ENCODE measurements around the gene ZNF141.

ZNF141 gene

DNA sequence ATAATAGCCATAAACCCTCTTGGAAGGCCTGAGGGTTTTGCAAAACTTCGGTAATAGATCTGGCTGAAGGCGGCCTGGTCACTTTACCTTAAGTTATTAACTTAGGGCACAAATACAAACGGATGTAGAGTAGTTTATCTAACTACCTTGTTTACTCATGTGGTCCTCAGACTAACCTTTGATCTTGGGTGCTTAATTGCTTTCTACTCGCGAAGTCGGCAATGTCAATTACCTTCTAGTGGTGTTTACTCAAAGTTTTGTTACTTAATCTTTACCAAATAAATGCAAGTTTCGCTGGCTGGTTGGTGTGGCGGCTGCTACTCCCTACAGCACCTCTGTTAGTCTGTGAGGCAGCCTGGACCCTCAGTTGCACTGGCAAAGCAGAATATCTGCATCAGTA lies 8.9 kb upstream of the ZNF141 start:
- no peak for TF ChIP-seq PAX5 (IDR thresholded peaks at IDR 0.05; ENCODE audit: insufficient read depth, low read length, severe bottlenecking)
- TF ChIP-seq POLR2A (IDR thresholded peaks at IDR 0.05; ENCODE audit: low read depth, low read length), result no peak
- no peak for TF ChIP-seq POU2F2 (IDR thresholded peaks at IDR 0.05; ENCODE audit: low read depth, low read length)
- no peak for TF ChIP-seq POLR2AphosphoS5 (IDR thresholded peaks at IDR 0.05; ENCODE audit: low read depth, low read length)
- TF ChIP-seq SPI1 (IDR thresholded peaks at IDR 0.05; ENCODE audit: low read depth, low read length), result no peak
- TF ChIP-seq TAF1 (IDR thresholded peaks at IDR 0.05; ENCODE audit: low read depth, low read length), result no peak
- no peak for DNase-seq (ENCODE audit: insufficient read length, low spot score)
- no peak for FAIRE-seq

DNA sequence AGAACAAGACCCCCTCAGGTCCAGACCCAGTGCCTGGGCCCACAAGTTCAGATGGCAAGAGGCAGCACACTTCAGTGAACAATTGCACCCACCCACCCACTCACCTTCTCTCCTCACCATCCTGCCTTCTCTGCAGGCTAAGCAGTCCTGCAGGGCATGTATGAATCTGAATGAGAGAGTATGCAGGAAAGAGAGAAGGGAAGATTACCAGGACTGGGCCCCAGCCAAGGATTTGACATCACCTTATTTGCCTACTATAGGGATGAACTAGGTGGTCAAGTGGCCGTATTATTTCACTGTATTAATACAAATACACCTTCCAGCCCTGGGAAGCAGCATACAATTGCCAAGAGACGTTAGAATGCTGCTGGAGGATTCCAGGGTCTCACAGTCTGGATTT lies 2.1 kb upstream of the ZNF141 start:
- TF ChIP-seq POLR2AphosphoS5 (IDR thresholded peaks at IDR 0.05; ENCODE audit: low read depth, low read length) (no peak), POLR2A (IDR thresholded peaks at IDR 0.05; ENCODE audit: low read depth, low read length) (no peak), POU2F2 (IDR thresholded peaks at IDR 0.05; ENCODE audit: low read depth, low read length) (no peak), SPI1 (IDR thresholded peaks at IDR 0.05; ENCODE audit: low read depth, low read length) (no peak), PAX5 (IDR thresholded peaks at IDR 0.05; ENCODE audit: insufficient read depth, low read length, severe bottlenecking) (no peak), TAF1 (IDR thresholded peaks at IDR 0.05; ENCODE audit: low read depth, low read length) (no peak)
- DNase-seq (ENCODE audit: insufficient read length, low spot score) (no peak), FAIRE-seq (no peak)

DNA sequence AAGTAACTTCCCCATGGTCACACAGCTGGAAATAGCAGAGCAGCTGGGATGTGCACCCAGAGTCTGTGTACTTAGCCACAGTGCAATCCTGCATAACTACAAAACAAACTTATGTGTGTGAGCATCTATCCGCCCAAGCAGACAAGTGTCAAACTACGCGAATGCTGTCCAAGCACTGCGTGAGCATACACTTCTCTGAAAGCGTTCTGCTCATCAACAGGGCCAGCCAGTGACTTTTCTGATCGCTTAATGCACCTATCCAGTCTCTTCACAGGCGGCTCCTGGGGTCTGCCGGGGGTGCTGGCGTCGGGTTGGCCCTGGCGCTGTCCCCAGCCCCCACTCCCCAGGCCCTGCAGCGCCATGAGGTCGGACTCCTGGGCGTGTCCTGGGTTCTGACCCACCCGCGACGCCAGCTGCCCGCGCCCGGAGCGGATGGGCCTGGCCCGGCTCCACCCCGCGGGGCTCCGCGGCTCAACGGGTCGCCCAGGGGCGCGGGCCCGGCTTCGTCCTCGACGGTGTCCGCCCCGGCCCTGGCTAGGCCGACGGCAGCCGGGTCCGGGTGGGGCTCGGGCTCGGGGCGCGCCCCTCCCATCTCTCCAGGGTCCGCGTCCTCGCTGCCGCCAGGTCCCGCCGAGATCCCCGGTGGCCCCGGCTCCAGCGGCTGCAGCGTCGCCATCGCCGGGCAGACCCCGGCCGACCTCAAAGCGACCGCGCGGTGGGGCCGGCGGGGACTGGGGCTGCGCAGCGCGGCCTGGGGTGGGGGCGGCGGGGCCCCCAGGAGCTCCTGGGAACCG lies 1.3 kb upstream of the ZNF141 start:
- DNase-seq (ENCODE audit: insufficient read length, low spot score) (peak; percentile 34), FAIRE-seq (peak; percentile 74)
- TF ChIP-seq POLR2AphosphoS5 (IDR thresholded peaks at IDR 0.05; ENCODE audit: low read depth, low read length) (no peak), PAX5 (IDR thresholded peaks at IDR 0.05; ENCODE audit: insufficient read depth, low read length, severe bottlenecking) (no peak), POU2F2 (IDR thresholded peaks at IDR 0.05; ENCODE audit: low read depth, low read length) (no peak), POLR2A (IDR thresholded peaks at IDR 0.05; ENCODE audit: low read depth, low read length) (no peak), SPI1 (IDR thresholded peaks at IDR 0.05; ENCODE audit: low read depth, low read length) (no peak), TAF1 (IDR thresholded peaks at IDR 0.05; ENCODE audit: low read depth, low read length) (no peak)

DNA sequence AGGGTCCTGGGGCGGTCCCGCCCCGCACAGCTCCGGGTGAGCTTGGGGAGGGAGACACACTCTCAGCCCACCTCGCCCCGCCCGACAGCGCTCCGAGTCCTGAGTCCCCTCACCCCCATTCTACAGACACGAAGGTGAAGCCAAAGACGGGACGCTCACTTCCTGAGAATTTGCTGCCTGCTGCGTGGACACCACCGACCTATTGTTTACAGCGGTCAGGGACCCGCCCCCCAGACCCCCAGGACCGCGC lies 796 bp upstream of the ZNF141 start:
- FAIRE-seq, result no peak
- no peak for TF ChIP-seq SPI1 (IDR thresholded peaks at IDR 0.05; ENCODE audit: low read depth, low read length)
- TF ChIP-seq POLR2A (IDR thresholded peaks at IDR 0.05; ENCODE audit: low read depth, low read length), result no peak
- no peak for TF ChIP-seq POLR2AphosphoS5 (IDR thresholded peaks at IDR 0.05; ENCODE audit: low read depth, low read length)
- no peak for TF ChIP-seq PAX5 (IDR thresholded peaks at IDR 0.05; ENCODE audit: insufficient read depth, low read length, severe bottlenecking)
- DNase-seq (ENCODE audit: insufficient read length, low spot score), result no peak

DNA sequence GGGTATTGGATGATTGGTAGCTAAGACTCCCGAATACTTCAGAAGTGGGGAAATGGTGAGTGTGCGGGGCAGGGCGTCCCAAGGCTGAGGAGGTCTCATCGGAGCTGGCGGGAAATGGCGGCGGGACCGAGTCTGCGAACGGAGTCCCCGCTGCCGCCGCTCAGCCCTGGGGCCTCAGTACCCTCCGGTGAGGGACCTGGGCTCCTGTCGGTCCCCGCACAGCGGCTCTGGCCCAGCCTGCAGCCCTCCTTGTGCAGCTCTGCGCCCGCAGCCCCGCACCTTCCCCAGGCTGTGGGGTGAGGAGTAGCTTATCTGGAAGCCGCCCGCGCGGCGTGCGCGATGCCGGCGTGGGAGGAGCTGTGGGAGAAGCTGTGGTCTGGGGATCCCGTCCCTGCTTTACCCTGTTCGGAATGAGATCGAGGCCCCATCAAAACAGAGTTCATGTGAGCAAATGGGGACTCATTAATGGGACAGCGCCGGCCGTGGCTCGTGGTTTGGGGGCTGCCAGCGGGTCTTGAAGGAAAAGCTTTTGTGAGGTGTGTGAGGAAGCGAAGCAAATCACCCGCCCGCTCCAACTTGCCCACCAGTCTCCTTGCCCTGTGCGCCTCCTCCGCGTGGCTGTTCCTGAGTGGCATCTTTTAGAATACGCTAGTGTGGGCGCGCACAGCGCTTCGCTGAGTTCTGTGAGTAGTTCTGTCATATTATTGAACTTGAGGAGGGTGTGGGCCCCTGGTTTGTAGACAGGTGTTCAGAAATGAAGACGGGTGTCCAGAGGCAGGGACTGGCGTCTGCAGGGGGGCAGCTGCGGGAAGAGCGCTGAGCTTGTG lies 531 bp downstream of the ZNF141 start:
- DNase-seq (ENCODE audit: insufficient read length, low spot score), result no peak
- TF ChIP-seq SPI1 (IDR thresholded peaks at IDR 0.05; ENCODE audit: low read depth, low read length) (no peak), POLR2A (IDR thresholded peaks at IDR 0.05; ENCODE audit: low read depth, low read length) (no peak; the same call in 1 of the 2 replicates), POU2F2 (IDR thresholded peaks at IDR 0.05; ENCODE audit: low read depth, low read length) (no peak), TAF1 (IDR thresholded peaks at IDR 0.05; ENCODE audit: low read depth, low read length) (no peak), PAX5 (IDR thresholded peaks at IDR 0.05; ENCODE audit: insufficient read depth, low read length, severe bottlenecking) (no peak), POLR2AphosphoS5 (IDR thresholded peaks at IDR 0.05; ENCODE audit: low read depth, low read length) (no peak)
- peak; percentile 72 for FAIRE-seq

DNA sequence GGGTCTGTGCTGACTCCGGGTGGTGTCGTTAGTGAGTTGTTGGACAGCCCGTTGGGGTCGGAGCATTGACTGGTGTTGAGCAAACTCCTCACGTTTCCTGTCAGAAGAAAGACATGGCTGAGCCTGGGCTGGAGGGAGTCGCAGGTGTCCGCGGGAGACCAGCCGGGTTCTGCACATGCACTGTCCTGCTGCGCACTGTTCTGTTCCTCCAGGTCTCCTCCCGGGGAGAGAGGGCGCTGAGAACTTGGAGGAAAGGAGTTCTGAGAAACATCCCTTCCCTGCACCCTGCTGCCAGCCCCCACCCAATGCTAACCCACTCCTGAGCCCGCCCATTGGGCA lies 1.1 kb downstream of the ZNF141 start:
- TF ChIP-seq POLR2AphosphoS5 (IDR thresholded peaks at IDR 0.05; ENCODE audit: low read depth, low read length), result no peak; the same call in 1 of the 2 replicates
- TF ChIP-seq PAX5 (IDR thresholded peaks at IDR 0.05; ENCODE audit: insufficient read depth, low read length, severe bottlenecking), result no peak
- no peak for TF ChIP-seq TAF1 (IDR thresholded peaks at IDR 0.05; ENCODE audit: low read depth, low read length)
- TF ChIP-seq POU2F2 (IDR thresholded peaks at IDR 0.05; ENCODE audit: low read depth, low read length), result no peak
- DNase-seq (ENCODE audit: insufficient read length, low spot score) (no peak), FAIRE-seq (peak; percentile 48)

DNA sequence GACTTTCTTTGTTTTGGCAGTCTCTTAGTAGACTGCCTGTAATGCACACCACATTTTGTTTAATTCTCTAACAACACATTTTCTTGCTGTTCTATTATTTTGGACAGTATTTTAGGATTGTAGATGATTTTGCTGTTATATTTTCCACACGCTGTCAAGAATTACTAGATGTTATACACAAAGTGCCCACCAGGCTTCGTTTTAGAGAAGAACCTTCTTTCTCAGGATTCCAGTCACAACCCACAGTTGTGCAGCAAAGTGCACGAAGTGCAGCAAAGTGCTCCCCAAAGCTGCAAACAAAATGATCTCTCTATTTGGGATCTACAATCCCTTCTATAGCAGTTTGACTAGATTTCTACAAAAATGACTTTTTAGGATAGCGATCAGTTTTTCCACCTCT lies 2.4 kb downstream of the ZNF141 start:
- DNase-seq (ENCODE audit: insufficient read length, low spot score), result no peak
- TF ChIP-seq PAX5 (IDR thresholded peaks at IDR 0.05; ENCODE audit: insufficient read depth, low read length, severe bottlenecking), result no peak
- TF ChIP-seq POU2F2 (IDR thresholded peaks at IDR 0.05; ENCODE audit: low read depth, low read length), result no peak
- no peak for TF ChIP-seq POLR2A (IDR thresholded peaks at IDR 0.05; ENCODE audit: low read depth, low read length)
- TF ChIP-seq SPI1 (IDR thresholded peaks at IDR 0.05; ENCODE audit: low read depth, low read length), result no peak
- TF ChIP-seq TAF1 (IDR thresholded peaks at IDR 0.05; ENCODE audit: low read depth, low read length), result no peak
- TF ChIP-seq POLR2AphosphoS5 (IDR thresholded peaks at IDR 0.05; ENCODE audit: low read depth, low read length), result no peak
- FAIRE-seq, result no peak

DNA sequence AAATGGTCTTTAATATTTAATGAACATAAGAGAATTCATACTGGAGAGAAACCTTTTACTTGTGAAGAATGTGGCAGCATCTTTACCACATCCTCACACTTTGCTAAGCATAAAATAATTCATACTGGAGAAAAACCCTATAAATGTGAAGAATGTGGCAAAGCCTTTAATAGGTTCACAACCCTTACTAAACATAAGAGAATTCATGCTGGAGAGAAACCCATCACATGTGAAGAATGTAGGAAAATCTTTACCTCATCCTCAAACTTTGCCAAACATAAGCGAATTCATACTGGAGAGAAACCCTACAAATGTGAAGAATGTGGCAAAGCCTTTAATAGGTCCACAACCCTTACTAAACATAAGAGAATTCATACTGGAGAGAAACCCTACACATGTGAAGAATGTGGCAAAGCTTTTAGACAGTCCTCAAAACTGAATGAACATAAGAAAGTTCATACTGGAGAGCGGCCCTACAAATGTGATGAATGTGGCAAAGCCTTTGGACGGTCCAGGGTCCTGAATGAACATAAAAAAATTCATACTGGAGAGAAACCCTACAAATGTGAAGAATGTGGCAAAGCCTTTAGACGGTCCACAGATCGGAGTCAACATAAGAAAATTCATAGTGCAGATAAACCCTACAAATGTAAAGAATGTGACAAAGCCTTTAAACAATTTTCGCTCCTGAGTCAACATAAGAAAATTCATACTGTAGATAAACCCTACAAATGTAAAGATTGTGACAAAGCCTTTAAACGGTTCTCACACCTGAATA lies 35.6 kb downstream of the ZNF141 start:
- DNase-seq (ENCODE audit: insufficient read length, low spot score) (no peak), FAIRE-seq (no peak)
- no peak for TF ChIP-seq POU2F2 (IDR thresholded peaks at IDR 0.05; ENCODE audit: low read depth, low read length)
- TF ChIP-seq TAF1 (IDR thresholded peaks at IDR 0.05; ENCODE audit: low read depth, low read length), result no peak
- no peak for TF ChIP-seq SPI1 (IDR thresholded peaks at IDR 0.05; ENCODE audit: low read depth, low read length)
- TF ChIP-seq POLR2A (IDR thresholded peaks at IDR 0.05; ENCODE audit: low read depth, low read length), result no peak
- no peak for TF ChIP-seq POLR2AphosphoS5 (IDR thresholded peaks at IDR 0.05; ENCODE audit: low read depth, low read length)
- TF ChIP-seq PAX5 (IDR thresholded peaks at IDR 0.05; ENCODE audit: insufficient read depth, low read length, severe bottlenecking), result no peak
